Measurements from ENCODE around the gene ABCB6.
"Not testable (repeated sequence)": the region's sequence is repeated elsewhere in the genome, so short reads cannot be mapped to it uniquely, and the experiment has no call there.

The ABCB6 gene

DNA sequence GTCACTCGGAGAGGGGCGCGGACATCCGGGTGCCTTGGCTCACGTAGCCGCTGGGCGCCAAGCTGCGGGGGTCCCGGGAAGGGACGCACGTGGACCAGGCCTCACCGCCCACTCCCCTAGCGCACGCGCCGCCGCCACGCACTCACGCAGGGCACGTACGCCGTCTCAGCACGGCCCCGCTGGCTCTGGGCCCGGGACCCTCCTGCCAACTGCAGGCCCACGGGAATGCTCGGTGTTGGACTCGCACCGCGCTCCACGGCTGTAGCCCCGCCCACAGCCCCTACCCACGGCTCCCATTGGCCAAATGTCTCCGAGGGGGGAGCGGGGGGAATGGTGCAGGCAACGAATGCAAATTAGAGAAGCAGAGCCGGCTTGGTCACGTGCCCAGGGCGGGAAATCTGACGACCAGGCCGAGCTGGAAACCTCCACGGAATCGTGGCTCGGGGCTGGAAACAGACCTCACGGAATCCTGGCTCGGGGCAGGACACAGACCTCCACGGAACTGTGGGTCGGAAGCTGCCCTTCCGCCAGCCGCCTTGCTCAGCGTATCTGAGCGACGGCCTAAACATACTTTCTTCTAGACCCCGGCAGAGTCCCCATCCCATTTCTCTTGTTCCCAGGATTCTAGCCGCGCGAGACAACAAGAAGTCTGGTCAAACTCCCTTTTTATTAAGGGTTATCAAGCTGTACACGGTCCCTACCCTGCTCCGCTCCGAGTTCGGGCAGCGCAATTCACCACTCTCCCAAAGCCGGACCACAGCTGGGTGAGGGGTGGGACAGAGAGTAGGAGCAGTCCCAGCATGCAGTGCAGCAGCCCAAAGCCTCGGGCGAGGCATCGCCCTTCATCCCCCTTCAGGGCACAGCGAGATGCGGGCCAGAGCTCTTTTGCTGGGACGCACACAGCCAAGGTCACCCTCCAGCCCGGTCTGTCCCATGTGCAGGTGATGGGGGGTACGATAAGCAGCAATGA lies at the start of gene ABCB6:
Gene ABCB6 (minus strand): TSS at position 227 of the 970 bp plus-strand sequence. CDS start 285 bp downstream, outside the sequence.
- peak; percentile 96 to 98 for DNase-seq

DNA sequence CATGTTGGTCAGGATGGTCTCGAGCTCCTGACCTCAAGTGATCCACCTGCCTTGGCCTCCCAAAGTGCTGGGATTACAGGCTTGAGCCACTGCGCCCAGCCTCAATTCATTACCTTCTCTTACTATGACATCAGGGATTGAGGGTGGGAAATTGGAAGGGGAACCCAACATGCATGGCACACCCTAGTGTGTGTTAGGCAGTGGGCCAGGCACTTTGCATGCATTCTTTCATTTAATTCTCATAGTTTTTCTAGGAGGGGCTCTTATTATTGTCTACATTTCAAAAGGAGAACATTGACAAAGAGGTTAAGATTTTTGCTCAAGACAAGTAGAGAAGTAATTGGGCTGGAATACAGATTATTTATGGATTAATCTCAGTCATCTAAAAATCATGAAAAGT lies 49.5 kb upstream of the ABCB6 start:
- no peak for DNase-seq

DNA sequence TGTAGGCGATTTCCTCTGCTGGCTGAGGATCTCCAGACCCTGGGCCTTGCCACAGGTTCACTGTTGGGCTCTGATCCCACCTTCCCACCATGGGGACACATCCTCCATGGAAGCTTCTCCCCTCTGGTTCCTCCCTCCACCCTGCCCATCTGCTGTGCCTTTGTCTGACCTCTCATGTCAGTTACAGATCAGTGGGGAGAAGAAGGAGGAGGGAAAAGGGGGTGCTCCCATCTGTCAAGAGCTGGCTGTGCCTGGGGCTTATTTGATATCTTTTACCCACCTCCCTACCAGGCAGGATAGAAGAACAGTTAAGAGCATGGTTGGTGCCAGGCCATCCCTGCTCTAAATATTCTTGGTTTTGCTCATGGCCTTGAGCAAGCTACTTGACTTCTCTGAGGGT lies 48.1 kb upstream of the ABCB6 start:
- no peak for DNase-seq

DNA sequence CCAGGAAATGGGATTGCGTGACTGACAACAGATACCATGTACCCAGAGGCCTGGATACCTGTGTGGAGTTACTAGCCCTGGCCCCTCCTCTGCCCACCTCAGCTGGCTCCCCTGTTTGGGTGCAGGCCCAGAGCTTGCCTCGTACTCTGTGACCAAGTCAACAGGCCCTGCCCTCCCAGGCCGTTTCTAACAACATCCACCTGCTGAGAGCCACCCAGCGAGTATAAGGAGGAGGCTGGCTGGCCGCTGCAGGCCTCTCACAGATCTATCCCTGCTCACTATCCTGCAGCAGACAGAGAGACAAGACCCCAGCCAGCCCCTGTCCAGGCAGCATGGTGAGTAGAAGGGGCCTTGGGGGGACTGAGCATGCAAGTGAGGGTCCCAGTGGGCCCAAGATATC lies 47.5 kb upstream of the ABCB6 start:
- no peak for DNase-seq

DNA sequence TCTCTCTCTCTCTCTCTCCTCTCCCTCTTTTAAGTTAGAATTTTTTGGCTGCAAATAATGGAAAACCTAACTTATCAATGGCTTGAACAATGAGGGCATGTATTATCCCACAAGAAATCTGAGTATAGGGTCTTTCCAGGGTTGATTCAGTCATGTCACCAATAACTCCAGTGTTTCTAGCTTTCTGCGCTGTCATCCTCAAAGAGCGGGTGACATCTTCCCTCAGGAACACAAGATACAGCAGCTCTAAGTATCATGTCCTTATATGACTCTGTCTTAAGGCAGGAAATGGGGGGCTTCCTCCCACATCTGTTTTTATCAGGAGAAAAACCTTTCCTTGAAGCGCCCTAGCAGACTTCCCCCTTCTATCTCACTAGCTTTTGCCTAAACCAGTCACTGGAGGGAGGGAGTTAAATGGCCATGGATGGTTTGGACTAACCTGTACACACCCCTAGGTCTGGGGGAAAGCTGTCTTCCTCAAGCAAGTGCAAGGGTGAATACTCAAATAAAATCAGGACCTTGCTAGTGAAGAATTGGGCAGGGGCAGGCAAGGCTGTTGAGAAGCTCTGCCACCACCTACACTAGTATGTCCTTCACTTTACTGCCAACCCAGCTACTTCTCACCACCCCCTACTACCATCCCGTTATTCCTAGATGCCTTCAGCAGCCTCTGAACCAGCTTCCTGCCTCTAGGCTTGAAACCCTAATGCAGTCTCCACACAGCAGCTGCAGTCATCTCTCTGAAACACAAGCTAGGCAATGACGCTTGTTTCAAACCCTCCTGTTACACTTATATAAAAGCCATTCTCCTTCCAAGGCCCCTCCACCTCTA lies 42.5 kb upstream of the ABCB6 start:
- no peak for DNase-seq

DNA sequence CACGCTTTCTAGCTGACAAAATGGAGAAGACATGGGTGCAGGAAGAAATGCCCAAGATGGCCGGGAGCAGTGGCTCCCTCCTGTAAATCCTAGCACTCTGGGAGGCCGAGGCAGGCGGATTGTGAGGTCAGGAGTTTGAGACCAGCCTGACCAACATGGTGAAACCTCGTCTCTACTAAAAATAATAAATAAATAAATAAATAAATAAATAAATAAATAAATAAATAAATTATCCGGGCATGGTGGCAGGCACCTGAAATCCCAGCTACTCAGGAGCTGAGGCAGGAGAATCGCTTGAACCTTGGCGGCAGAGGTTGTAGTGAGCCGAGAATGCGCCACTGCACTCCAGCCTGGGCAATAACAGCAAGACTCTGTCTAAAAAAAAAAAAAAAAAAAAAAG lies 40.2 kb upstream of the ABCB6 start:
- DNase-seq: not testable (repeated sequence)

DNA sequence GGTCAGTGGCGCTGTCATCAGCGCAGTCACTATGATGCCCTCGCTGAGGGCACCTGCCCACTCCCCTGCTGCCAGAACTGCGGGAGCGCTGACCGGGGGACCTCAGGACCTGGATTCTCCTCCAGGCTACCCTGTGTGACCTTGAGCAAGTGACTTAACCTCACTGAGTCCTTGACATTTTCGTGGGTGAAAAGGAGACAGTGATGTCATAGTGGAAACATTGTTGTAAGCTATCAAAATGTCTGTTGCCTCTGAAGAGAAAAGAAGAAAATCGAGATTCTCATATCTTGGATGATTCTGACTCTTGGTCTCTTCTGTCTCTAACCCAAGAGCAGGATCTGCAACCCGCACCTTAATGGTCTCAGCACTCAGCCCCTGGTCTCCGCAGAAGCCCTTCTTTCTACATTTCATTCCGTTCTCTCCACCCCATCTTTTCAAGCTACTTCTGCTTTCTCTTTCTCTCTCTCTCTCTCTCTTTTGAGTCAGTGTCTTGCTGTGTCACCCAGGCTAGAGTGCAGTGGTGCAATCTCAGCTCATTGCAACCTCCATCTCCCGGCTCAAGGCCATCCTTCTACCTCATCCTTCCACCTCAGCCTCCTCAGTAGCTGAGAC lies 35.9 kb upstream of the ABCB6 start:
- DNase-seq: no peak

DNA sequence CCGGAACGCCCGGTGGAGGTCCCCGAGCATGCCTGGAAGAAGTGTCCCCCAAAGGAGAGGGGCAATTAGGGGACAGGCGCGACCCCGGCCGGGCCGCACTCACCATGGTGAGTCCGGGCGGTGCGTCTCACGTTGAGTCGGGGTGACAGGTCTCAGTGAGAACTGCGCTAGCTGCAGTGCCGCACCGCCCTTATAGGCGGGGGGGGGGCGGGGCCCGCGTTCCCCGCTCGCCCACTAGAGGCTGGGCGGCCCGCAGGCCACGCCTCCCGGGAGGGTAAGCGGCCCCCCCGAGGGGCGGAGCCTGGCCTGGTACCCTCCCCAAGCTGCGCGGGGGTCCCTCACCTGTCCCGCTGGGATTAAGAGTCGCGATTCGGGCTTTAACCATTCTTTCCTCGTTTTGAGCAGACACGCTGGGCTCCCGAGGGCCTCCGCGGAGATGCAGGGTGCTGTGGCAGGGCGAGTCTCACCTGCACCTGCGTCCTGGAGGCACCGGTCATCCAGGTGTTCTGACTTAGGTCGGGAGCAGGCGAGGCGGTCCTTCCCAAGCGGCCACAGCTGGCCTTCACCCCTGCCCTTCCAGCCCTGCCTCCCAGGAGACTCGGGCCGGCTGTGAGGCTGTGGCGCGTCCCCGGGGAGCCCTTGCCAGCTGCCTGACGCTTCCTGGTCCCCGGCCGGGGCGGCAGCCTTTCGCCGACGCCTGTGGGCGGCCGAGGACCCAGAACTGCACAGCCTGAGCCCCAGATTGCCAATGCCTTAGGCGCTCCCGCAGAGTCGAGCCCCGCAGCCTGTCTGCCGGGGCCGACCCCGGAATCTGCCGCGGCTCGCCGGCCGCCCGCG lies 35.2 kb upstream of the ABCB6 start, which contains the start of gene TUBA4A:
Gene TUBA4A (minus strand): TSS at position 166 of the 837 bp plus-strand sequence. CDS start 60 bp downstream, at position 106.
- peak; percentile 27 to 91 for DNase-seq

DNA sequence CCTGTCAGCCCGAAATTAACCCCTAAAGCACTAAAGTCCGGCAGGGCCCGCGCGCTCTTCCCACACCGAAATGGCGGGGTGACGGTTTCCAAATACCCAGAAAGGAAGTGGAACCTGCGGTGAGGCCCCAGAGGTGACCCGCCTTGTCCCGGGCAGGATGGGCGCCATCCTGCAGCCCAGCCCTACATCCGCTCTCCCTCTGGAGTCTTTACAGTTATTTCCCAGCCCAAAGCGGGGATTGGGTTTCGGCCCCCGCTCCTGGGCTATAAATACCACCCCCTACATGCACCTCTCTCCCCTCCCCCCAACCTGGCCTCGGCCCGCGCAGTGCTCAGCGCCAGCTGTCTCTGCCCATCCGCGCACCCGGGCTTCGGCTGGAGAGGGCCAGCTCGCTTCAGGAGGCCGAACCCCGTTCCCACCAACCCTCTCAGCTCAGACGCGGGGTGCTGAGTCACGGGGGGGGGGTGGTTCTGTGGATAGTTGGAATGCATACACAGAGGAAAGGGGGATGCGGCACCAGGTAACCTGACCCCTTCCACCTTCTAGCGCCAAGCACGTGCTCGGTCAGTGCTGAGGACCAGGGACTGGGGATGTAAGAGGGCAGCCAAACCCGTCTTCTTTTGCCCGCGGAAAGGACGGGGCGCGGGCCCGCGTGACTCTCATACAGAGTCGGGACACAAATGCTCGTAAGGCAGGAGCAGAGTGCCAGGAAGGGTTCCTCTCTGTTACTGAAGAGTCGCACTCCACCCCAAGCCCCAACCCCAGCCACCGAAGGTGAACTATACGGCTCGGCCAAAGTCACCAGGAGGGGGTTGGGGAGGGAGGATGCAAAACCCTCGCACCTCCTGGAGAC lies 34.4 kb upstream of the ABCB6 start, which contains the start of gene TUBA4B:
Gene TUBA4B (plus strand): TSS at position 344 of the 853 bp plus-strand sequence. CDS start 165 bp downstream, at position 509.
- DNase-seq: peak in 1 of 2 experiments; percentile 19

DNA sequence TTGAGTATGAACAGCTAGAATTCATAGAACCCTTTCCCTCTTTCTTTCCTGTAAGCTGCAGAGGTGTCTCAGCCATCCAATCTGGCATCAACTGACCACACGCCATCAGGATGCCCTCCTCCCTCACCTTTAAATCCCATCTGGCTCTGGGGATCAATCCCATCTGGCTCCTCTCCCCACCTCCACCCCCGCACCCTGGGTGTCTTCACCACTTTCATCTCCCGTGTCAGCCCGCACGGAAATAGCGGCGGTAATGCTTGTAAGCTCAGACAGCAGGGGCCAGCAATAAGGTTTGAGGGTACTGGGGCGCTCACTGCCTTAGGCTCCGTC lies 33.8 kb upstream of the ABCB6 start:
- DNase-seq: no peak

DNA sequence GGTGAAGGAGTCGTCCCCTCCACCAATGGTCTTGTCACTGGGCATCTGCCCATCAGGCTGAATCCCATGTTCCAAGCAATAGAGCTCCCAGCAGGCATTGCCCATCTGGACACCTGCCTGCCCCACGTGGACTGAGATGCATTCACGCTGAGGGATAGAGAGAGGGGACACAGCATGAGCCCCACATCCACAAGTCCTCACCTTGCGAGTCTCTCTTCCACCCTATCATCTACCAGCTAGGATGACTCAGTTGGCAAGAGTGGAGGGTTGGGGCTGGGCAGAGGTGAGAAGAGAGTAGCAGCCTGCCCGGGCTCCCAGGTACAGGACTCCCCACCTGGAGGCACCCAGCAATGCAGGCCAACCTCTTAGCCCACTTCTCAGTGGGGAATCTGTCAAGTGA lies 33.3 kb upstream of the ABCB6 start:
- no peak for DNase-seq

DNA sequence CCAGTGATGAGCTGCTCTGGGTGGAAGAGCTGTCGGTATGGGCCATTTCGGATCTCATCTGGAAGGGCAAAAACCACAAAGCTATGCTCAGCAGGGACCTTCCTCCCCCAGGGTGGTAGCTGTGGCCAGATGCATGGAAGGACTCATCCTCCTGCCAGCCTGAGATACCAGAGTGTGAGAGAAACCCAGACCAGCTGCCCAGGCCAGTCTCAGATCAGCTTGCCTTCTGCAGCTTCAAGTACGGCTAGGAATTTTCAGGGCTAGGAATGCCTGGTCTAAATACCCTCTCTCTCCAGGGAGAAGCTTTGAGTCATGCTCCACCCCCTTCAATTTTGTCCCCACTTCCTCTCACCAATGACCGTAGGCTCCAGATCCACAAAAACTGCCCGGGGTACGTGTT lies 32.9 kb upstream of the ABCB6 start:
- no peak for DNase-seq

DNA sequence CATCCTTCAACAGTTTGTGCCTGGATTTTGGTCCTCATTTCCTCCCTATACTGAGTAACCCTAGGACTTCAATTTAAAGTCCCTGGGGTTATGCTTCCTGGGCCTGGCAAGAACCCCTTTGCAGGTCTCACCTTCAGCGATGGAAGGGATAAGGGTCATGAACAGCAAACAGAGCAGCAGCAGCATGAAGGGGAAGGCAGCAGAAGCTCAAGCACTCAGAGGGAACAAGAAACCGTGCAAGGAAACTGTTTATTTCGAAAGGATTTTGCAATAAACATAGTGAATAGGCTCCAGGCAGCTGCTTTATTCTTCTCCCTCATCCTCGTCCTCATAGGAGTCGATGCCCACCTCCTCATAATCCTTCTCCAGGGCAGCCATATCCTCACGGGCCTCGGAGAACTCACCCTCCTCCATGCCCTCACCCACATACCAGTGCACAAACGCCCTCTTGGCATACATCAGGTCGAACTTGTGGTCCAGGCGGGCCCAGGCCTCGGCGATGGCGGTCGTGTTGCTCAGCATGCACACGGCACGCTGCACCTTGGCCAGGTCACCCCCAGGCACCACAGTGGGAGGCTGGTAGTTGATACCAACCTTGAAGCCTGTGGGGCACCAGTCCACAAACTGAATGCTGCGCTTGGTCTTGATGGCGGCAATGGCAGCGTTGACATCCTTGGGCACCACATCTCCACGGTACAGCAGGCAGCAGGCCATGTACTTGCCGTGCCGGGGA lies 31.5 kb upstream of the ABCB6 start:
- no peak for DNase-seq

DNA sequence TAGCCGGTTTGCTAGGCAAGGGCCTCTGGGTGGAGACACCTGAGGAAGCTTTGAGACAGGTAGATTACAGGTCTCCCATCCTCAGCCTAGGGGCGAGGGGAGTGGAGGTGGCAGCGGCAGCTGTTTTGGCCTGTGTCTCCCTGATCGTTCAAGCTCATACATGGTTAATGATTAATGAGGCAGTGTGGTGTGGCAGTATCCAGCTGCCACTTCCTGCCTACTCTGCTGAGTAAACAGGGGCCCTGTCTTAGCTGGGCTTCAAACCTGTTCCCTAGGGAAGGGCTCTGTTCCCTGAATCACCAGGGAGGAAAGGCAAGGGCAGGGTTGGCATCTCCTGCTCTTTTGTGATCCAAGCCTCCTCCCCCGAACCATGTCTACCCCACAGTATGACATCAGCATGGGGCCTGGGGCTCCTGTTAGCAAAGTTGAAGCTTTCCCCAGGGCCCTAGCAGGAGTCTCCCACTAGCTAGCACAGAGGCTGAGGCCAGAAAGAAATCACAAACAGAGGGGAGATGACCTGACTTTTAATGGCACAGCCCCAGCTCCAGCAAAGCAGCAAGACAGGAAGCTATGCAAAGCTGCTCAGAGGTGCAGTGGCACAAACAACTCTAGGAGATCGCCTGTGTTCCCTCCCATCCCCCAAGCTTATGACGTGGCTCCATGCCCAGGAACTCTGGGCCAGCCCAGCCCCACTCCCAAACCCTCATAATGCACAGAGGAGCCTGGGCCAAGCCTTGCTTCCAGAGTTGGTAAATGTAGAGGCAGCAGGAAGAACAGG lies 30.6 kb upstream of the ABCB6 start:
- DNase-seq: peak; percentile 29 to 78

DNA sequence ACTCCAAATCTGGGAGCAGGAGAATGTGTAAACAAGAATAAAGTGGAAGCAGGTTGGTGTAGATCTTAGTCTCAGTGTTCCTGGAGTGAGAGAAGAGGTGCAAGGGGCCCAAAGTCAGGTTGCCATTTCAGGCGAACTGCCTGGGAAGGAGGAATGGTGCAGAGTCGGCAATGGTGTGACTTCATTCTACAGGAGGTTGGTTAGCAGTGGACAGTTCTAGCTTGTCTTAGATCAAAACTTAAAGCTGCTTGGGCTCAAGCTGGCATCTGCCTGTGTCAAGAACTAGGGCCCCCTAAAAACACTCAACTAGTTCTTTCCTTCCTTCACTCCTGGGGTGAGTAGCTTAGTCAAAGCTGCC lies 30.1 kb upstream of the ABCB6 start:
- no peak for DNase-seq

DNA sequence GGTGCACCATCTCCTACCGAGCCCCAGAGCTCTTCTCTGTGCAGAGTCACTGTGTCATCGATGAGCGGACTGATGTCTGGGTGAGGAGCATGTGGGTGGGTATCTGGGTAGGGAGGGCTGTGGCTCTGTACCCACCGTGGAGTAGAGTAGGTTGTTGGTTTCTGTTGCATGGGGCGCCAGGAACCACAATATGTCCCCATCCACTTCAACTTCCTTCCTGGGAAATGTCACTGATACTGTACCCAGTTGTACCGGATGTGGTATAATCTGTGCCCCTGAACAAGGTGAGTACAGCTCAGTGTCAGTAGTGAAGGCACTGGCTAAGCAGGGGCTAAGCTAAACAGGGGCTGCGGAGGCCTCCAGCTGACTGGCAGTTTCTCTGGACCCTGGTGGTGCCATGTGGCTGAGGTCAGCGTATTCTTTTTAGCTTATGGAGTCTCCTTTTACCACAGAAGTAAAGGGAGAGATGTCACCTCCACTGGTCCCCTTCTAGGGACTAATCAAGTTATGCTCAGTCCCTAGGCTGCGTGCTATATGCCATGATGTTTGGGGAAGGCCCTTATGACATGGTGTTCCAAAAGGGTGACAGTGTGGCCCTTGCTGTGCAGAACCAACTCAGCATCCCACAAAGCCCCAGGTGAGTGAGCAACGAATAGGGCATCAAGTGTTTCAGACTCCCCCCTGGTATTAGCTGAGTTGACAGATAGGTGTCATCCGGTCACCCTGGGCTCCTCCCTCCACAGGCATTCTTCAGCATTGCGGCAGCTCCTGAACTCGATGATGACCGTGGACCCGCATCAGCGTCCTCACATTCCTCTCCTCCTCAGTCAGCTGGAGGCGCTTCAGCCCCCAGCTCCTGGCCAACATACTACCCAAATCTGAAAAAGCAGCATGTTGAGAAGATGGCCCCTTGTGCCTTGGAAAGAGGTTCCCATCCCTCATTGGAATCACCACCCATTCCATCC lies 29.2 kb upstream of the ABCB6 start:
- DNase-seq: no peak

DNA sequence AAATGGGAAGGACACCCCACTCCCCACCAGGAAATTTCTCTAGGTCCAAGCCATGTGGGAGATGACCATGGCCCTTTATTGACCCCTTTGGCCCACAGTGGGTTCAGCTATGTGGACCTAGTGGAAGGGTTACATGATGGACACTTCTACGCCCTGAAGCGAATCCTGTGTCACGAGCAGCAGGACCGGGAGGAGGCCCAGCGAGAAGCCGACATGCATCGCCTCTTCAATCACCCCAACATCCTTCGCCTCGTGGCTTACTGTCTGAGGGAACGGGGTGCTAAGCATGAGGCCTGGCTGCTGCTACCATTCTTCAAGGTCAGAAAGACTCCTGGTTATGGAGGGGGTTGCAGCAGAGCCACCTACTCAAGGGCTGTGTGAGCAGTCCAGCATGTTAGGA lies 27.8 kb upstream of the ABCB6 start:
- no peak for DNase-seq

DNA sequence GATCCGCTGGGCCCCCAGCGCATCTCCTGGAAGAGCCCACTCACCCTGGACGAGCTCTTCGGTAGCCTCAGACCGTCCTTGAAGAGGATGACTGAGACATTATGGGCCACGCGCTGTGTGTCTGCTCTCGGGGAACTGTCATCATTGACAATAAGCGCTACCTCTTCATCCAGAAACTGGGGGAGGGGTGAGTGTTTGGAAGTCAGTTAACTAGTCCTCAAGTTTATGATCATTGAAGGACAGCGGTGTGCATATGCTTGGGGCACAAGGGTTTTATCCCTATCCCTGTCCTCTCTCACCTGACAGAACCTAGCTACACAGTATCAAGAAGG lies 27.1 kb upstream of the ABCB6 start:
- no peak for DNase-seq
